NCI-H2196 (cell line): ENCODE data around the gene COL5A3.

Source experiments
- DNase-seq: peaks from one replicate; lab custom pipeline; 2025; ENCODE audit not compliant: unreplicated experiment; lab: John Stamatoyannopoulos, UW

Gene COL5A3

DNA sequence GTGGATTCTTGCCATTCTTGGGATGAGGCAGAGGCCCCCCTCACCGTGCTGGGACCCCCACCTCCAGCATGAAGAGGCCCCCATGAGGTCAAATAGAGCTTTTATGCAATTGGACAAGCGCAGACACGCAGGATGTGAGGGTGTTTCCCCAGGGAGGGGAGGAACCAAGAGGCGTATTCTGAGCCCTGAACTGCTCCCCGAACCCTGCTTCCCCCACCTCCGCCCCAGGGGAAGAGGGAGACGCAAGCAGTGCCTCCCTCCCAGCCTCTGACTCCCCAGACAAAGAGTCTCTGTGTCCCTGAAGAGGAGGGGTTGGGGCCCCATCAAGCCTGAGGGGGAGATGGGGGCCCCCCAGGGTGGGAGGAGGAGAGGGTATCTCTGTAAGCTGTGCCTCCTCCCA is 1.7 kb upstream of the COL5A3 start:
- no peak for DNase-seq

DNA sequence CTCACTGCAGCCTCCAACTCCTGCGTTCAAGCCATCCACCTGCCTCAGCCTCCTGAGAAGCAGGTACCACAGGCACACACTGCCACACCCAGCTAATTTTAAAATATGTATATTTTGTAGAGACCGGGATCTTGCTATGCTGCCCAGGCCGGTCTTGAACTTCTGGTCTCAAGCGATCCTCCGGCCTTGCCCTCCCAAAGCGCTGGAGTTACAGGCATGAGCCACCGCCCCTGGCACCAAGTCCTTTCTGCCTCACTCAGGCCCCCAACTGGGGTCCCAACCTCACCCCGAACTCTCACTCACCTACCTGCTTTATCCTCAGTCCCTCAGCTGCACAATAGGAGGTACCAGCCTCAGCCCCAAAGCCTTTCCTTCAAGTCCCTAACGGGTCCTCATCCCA is 635 bp upstream of the COL5A3 start:
- no peak for DNase-seq

DNA sequence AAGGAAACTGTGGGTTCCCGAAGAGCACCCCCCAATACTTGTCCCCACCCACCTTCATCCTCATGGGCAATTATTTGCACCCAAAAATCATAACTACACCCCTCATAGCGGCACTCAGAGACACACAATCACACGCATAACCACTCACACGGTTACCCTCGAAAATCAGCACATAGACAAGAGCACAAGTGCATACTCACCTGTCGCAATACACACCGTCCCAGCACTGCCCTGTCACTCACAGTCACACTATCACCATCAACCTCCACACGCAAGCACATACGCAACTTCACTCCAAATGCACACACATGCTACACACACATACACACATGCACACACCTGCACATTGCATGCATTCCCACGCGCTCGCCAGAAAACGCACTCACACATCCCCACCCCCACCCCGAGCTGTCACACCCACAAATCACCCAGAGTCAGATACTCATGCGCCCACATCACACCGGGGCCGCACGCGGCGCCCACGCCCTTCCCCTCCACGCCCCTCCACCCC is 535 bp downstream of the COL5A3 start:
- DNase-seq: no peak

DNA sequence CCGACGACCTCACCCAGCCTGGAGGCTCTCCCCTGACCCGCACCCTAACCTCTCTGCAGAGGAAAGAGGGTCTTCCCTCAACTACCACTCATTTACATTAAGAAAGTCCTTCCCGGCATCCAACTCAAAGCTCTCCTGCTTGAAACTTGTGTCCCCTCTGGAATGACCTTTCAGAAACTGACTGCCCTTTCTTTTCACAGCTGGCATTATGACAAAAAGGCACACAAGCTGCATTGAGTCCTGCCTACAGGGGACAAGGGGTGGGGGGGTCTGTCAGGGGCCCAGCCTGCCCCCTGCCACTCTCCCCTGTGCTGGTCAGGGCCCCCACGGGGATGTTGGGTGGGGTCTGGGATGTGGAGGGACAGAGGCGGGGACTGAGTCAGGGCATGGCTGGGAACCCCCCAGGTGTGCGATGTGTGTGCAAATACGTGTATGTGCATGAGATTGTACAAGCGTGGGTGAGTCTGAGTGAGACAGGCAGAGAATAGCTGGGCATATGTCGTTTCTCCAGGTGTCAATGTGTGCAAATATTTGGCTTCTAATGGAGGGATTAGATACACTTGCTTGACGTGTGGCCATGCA is 2.0 kb downstream of the COL5A3 start:
- no peak for DNase-seq

DNA sequence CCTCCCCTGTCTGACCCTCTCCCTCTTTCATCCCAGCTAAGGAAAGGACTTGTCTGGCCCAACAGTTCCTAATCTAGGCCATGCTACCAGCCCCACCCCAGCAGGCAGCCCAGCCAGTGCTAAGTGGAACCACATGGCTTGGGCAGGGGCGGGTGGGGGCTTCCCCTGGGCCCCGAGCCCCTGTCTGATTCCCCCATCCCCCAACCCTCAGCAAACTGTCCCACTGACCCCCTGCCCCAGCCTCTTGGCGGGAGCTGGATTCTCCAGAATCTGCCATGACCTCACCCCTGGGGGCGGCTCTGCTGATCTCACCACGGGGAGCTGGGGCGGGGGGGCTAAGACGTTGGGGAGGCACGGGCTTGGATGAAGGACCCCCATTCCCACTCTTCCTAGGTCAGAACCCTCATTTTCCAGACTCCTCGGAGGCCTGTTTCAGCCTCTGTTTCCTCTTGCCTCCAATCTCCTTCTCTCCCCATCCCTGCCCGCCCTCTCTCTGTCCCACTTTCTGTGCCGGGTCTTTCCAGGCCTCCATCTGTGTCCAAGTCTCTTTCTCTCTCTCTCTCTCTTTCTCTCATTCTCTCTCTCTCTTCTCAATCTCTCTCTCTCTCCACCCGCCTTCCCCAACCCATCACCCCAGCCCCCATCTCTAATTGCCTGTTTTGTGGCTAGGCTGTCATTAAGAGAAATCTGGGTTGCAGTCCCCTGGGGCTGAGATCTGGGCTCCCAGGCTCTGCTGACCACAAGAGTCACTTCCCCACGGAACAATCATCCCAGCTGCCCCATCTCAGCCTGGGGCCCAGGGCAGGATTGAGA is 2.7 kb downstream of the COL5A3 start:
- no peak for DNase-seq

DNA sequence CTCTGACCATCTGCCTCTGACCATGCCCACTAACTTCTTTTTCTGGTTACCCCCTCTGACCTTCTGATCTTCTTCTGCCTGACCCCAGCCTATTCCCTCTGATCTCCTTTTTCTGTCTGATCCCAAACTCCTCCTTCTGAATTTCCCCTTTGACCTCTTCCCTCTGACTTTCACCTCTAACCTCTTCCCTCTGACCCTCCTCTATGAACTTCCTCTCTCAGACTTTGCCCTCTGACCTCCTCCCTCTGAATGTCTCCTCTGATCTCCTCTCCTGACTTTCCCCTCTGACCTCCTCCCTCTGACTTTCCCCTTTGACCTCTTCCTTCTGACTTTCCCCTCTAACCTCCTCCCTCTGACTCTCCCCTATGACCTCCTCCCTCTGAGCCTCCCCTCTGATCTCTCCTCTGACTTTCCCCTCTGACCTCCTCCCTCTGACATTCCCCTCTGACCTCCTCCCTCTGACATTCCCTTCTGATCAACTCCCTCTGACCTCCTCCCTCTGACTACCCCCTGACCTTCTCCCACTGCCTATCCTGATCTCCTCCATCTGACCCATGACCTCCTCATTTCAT is 3.5 kb downstream of the COL5A3 start:
- no peak for DNase-seq

DNA sequence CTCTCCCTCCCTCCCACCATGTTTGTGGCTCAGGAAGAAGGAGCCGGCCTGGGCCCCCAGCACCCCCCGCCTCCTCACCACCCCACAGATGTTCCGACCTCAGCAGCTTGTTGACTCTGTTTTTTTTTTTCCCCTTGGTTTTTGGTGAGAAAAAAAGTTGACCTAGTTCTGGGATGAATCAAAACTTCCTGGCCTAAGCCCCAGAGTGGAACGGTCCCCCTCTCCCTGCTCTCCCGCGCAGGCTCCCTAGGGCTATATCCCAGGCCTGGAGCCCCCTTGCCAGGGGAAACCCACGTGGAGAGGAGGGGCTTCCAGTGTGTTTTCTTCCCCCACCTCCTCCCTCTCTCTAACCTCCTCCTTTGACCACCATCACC is 4.0 kb downstream of the COL5A3 start:
- no peak for DNase-seq

DNA sequence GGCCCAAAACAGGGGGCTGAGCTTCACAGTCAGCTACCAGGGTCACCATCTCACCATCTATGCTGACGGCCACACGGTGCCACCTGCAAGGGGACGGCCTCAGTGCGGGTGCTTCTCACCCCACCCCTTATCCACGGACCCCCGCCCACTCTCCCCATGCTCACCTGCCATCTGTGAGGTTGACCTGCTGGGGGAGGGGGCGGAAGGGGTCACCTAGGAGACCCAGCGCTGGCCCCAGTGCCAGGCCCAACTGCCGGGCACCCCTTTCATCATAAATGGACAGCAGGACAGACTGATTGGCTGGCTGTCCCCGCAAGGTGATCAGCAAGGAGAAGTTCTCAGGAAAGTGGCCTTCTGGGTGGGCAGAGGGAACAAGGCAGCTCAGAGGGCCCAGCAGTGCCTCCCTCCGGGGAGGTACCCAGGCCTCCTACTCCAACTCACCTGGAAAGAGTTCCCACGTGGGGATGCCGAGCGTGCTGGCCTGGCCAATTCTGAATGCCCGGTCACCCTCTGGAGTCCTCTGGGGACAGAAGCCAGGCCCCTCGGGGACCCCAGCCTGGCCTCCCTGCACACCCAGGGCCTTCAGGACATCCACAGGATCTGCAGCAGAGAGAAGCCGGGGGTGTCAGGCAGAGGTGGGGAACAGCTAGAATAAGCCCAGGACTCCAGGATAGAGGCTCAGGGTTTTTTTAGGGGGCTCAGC is 4.5 kb downstream of the COL5A3 start:
- DNase-seq: no peak

DNA sequence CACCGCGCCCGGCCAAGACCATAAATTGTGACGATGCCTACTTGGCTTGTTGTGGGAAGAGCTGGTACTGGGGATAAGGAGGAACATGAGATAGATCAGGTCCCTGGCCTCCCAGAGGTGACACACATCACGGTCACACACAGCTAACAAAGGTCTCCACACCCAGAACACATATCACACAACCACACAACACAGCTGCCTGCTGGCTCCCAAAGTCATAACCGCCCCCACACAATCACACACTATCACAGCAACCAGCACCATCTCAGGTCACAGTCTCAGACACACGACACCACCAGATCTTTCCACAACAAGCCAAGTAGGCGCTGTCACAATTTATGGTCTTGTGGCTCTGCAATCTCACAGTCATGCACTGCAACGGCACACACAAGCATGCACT is 5.7 kb downstream of the COL5A3 start:
- DNase-seq: no peak

DNA sequence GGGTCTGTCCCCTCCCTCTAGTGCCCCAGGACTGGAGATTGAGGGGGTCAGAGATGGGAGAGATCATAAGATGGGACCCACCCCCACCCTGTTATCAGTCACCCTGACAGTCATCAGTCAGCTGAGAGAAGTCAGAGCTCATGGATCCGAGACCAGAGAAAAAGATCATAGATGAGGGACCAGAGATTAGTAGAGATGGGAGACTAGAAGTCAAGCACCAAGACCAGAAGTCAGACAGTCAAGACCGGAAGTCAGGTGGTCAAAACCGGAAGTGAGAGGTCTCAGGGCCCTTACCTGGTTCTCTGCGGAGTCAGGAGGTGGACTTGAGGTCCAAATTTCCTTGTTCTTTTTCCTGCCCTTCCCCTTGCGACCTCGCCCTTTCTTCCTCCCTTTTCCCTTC is 7.0 kb downstream of the COL5A3 start:
- no peak for DNase-seq

DNA sequence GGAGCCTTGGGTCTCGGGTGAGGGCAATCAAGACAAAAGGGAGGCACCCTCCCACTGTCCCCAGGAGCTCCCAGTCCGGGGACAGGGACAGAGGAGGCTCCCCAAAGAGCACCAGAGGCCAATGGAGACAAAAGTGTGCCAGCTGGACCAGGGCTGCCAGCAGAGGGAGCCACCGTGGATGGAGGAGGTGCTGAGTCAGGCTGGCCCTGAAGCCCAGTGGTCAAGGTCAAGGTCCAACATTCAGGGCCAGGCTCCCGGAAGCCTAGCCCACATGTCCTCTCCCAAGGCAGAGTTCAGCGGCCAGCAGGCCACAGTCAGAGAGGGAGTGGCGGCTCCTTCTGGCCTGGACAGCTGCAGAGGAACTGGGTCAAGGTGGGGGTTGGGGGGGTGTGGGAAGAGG is 8.4 kb downstream of the COL5A3 start:
- DNase-seq: no peak

DNA sequence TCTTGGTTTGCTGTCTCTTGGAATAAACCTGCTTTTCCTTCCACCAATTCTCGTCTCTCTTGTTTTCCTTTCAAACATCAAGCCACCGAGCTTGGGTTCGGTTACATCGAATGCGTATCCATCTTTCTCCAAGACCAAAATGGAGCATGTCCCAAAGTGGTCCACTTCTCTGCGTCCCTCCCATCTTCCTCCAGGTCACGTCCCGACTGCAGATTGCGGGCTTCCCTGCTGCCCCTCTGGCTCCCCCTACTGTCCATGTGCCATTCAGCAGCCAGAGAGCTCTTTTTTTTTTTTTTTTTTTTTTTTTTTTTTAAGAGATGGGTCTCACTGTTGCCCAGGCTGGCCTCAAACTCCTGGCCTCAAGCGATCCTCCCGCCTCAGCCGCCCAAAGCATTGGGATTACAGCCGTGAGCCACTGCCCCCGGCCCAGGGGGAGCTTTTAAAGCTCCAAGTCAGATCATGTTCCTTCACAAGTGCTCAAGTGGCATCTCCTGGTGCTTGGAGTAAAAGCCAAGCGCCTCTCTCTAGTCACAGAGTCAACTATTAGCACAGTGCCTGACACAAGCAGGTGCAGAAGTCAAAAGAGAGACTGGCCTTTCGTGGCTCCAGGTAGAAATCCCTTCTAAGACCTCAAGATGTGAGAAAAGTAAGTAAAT is 10.0 kb downstream of the COL5A3 start:
- DNase-seq: peak; percentile 61

DNA sequence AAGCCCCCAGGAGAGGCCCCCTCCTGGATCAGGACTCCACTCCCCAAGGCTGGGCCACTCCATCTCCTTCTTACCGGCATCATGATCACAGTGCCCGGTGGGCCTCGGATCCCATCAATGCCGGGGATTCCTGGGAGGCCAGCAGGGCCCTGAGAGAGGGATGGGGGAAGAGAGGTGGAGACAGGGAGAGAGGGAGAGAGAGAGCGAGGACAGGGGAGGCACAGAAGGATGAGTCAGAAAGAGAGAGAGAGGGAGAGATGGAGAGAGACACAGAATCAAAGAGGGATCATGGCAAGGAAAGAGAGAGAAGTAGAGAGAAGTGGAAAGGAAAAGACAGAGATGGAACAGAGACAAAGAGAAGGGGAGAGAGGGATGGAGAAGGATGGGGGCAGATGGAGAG is 13.8 kb downstream of the COL5A3 start:
- DNase-seq: no peak

DNA sequence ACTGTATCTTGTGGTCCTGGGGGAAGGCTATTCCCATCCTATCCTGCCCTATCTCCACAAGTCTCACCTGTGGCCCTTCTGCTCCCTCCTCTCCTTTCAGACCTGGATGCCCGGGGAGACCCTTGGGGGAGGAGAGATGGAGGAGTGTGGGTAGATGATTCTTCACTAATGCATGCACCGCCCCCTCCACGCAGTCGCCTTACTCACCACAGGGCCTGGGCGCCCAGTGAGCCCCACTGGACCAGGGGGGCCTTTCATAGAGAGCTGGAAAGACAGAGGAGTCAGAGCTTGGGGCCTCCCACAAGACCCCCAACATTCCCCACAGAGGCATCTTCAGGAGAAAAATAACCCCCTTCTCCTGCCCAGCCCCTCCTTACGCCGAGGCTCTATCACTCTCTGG is 14.3 kb downstream of the COL5A3 start:
- no peak for DNase-seq

DNA sequence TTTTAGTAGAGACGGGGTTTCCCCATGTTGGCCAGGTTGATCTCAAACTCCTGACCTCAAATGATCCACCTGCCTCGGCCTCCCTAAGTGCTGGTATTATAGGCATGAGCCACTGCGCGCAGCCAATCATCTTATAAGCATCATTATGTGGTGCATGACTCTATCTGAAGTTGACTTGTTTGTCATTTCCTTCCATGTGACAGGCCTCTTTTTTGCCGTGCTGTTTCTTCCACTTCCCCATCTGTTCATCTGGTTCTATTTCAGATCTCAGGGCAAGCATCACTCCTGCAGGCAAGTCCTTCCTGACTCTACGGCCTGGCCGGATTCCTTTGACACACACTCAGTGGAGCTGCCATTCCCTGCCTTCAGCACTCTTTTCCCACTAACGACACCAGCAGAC is 15.2 kb downstream of the COL5A3 start:
- no peak for DNase-seq

DNA sequence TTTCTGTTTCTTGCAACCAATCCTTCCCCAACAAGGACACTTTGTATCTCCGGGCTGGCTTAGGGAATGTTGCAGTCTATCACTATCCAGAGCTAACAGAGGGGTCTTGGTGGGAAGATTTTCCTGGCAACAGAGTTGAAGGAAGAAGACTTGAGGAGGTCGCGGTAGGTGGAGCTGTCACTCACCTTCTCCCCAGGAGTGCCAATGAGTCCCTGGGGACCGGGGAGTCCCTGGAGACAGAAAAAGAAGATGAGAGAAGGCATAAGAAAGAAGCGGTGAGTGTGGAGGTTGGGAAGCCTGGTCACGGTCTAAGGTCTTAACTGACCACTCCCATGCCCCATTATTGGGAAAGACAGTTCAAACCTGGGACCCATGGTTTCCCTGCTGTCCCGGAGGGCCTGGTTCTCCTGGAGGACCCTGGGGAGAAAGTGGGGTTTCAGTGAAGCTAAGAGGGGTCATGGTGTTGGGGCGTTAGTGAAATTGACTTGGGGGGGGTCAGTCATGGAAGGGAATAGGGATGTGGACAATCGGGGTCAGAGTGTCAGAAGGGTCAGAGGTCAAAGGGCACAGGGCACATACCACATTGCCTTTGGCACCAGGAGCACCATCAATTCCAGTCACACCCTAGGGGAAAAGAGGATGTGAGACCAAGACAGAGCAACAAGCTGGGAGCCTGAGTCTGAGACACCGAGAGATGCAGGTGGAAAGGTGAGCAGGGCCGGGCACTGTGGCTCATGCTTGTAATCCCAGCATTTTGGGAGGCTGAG is 18.7 kb downstream of the COL5A3 start:
- DNase-seq: no peak

DNA sequence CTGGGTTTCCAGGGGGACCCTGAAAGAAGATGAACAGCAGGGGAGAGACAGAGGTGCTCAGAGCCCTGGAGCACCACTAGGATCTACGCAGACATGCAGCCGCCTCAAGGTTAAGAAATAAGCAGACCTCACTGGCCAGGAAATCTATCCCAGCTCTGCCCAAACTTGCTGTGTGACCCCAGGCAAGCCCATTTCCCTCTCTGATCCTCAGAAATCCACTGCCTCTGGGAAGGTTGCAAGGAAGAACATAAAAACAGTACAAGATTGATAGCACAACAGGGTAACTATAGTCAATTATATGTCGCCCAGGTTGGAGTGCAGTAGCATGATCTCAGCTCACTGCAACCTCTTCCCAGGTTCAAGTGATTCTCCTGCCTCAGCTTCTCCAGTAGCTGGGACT is 20.8 kb downstream of the COL5A3 start:
- DNase-seq: no peak

DNA sequence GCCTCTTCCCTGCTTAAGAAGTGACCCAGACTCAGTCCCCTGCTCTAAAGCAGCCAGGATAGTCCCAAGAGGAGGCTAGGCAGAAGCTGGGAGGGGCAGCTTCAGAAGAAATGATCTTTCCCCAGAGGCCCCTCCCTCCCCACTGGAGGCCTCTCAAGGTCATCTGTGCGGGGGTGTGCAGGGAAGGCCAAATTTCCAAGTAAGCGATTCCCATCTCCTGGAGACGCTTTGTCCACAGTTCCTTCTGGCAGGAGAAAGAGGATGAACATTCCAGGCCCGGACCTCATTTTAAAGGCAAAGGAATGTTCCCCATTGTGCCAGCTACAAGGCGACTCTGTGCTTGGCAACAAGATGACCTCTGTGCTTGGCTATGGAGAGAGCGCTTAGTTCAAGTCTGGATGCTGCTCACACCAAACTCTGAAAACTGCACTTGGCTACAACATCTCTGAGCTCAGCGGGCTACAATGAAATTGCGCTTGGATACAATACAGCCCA is 23.5 kb downstream of the COL5A3 start:
- no peak for DNase-seq

DNA sequence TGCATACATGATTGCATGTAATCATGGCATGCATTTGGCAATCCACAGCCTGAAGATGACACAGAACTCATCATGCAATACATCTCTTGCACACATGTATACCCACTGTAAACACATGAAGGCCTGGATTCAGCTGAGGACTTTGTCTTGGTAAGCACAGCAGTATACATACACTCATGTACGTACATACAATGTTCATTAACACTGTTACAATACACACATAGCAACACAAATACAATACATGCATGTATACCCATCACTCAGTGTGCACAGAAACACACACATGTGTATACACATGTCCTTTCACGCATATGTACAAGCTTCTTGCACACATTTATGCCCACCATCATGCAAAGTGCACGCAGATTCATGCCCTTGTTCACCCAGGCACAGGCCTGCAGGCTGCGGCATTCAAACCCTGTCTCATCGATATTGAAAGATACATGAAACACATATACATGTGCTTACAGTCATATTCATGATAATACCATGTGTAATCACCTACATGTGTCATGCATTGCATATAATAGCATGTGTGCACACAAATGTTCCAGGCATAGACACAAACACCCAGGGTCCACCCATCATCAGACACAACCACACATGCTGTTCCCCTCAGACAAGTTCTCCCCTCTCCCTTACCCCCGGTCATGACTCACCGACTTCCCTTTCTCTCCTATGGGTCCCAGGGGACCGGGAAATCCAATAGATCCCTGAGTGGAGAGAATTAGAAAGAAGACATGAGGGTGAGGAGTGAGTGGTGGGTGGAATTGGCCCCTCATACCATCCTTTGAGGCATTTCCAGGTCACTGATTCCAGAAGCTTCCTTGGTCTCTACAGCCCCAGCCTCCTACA is 28.7 kb downstream of the COL5A3 start:
- no peak for DNase-seq

DNA sequence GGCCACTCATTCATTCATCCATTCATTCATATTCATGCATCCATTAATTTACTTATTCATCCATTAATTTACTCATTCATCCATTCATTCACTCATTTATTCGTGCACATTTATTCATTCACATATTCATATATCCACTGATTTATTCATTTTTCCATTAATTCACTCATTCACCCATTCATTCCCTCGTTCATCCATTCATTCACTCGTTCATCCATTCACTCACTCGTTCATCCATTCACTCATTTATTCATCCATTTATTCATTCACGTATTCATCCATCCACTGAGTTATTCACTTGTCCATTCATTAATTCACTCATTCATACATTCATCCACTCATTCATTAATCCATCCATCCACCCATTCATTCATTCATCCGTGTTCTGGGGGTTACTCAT is 38.2 kb downstream of the COL5A3 start:
- DNase-seq: no peak
